Nephron progenitor cell (in vitro differentiated cells): ENCODE data around the gene ZNF584.
A peak's percentile ranks its signal among the peaks of the same experiment; 100 is the strongest.

Experiments
- DNase-seq: peaks from one replicate; pipeline ENCODE4 v3.0.0; 2021
- H3K27ac Mint-ChIP-seq: 2 replicates; pipeline ENCODE4 v1.8.0; 2021; ENCODE audit warnings: mild to moderate bottlenecking, moderate library complexity, mixed read lengths
- H3K27me3 Mint-ChIP-seq: 2 replicates; pipeline ENCODE4 v1.8.0; 2021; ENCODE audit warnings: mild to moderate bottlenecking, low read depth, mixed read lengths; ENCODE audit not compliant: poor library complexity
- H3K36me3 Mint-ChIP-seq: 2 replicates; pipeline ENCODE4 v1.8.0; 2021; ENCODE audit warnings: low read depth, mixed read lengths
- H3K4me1 Mint-ChIP-seq: 2 replicates; pipeline ENCODE4 v1.8.0; 2021; ENCODE audit warnings: mixed read lengths
- H3K4me3 Mint-ChIP-seq: 2 replicates; pipeline ENCODE4 v1.8.0; 2021; ENCODE audit warnings: mild to moderate bottlenecking, moderate library complexity, mixed read lengths
- H3K9me3 Mint-ChIP-seq: 2 replicates; pipeline ENCODE4 v1.8.0; 2021; ENCODE audit warnings: mild to moderate bottlenecking, moderate library complexity, mixed read lengths
- TF ChIP-seq, protein P1 (sequence below): fragments of 200-600 bp; sonication (generic); IDR thresholded peaks from 2 replicates; pipeline ENCODE4 v1.5.0; 2021; ENCODE audit warnings: antibody characterized with exemption

The ZNF584 gene

DNA sequence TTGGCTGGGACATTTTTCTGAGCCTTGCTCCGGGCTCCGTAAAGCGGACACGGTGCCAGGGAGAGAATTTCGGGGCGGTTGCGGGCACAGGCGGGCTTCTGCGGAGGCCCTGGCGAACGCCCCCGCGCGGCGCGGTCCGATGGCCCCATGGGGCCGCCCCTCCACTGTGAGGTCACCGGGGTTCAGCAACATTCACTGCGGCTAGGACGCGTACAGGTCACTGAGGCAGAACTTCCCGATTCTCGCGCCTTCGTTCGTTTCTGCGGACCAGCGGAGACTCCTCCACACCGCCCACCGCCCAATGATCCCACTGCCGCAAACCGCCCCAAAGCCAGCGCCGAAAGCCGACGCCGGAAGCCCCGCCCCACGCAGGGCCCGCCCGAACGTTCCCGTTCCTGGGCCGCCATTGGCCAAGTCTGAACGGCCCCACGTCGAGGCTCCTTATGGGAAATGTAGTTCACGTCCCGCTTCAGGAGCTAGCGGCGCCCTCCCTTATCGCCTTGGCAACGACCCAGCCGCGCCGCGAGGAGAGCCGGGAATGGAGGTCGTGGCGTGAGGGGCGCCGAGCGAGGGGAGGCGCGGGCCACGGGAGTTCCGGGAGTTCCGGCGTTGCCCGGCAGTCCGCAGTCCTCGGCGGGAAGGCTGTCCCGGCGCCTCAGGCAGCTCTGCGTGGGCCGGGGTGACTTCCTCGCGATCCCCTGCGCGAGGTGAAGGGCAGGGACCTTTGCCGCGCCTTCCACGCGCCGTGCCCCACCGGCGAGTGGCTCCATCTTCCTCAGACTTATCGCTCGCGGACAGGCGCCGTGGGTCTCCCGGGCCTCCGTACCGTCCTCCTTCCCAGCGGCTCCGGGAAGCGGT, at the start of gene ZNF584:
TSS of gene ZNF584 (plus strand) at position 498 of the 858 bp plus-strand sequence. CDS start 499 bp downstream, outside the sequence.
- peak within 1 kb of the TSS; percentile 99 for H3K27ac Mint-ChIP-seq
- no peaks in the 10 kb centered on the region for H3K27me3 Mint-ChIP-seq
- peak; percentile 98 for DNase-seq
- TF ChIP-seq, protein P1, sequence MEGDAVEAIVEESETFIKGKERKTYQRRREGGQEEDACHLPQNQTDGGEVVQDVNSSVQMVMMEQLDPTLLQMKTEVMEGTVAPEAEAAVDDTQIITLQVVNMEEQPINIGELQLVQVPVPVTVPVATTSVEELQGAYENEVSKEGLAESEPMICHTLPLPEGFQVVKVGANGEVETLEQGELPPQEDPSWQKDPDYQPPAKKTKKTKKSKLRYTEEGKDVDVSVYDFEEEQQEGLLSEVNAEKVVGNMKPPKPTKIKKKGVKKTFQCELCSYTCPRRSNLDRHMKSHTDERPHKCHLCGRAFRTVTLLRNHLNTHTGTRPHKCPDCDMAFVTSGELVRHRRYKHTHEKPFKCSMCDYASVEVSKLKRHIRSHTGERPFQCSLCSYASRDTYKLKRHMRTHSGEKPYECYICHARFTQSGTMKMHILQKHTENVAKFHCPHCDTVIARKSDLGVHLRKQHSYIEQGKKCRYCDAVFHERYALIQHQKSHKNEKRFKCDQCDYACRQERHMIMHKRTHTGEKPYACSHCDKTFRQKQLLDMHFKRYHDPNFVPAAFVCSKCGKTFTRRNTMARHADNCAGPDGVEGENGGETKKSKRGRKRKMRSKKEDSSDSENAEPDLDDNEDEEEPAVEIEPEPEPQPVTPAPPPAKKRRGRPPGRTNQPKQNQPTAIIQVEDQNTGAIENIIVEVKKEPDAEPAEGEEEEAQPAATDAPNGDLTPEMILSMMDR: no peak
- H3K4me3 Mint-ChIP-seq: peak within 1 kb of the TSS; percentile 87
- peaks cover 45% of the 10 kb centered on the region for H3K36me3 Mint-ChIP-seq
- peaks cover 33% of the 10 kb centered on the region for H3K9me3 Mint-ChIP-seq
- H3K4me1 Mint-ChIP-seq: peaks cover 35% of the 10 kb centered on the region

DNA sequence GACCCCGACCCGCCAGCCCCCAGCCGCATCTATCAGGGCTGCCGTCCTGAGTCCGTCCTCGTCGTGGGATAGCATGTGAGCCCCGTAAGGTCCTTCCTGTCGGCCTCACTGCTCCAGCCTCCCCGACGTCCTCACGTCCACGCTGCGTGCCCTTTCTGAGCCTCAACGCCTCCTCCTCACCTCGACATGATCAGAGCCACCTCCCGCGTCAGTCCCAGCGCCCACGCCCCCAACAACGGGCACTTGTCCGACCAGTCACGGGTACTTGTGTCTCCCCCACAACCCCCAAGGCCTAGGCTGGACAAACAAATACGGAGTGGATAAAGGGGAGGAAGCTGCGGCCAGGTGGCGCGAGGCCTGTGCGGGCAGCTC, 46.6 kb upstream of the ZNF584 start:
- no peak for DNase-seq
- TF ChIP-seq, protein P1: no peak
- H3K9me3 Mint-ChIP-seq: no peaks in the 10 kb centered on the region
- peak overlapping the region; percentile 99 for H3K27ac Mint-ChIP-seq
- H3K27me3 Mint-ChIP-seq: peaks cover 4% of the 10 kb centered on the region
- H3K4me3 Mint-ChIP-seq: peak overlapping the region; percentile 97
- peaks cover 26% of the 10 kb centered on the region for H3K4me1 Mint-ChIP-seq
- H3K36me3 Mint-ChIP-seq: no peaks in the 10 kb centered on the region

DNA sequence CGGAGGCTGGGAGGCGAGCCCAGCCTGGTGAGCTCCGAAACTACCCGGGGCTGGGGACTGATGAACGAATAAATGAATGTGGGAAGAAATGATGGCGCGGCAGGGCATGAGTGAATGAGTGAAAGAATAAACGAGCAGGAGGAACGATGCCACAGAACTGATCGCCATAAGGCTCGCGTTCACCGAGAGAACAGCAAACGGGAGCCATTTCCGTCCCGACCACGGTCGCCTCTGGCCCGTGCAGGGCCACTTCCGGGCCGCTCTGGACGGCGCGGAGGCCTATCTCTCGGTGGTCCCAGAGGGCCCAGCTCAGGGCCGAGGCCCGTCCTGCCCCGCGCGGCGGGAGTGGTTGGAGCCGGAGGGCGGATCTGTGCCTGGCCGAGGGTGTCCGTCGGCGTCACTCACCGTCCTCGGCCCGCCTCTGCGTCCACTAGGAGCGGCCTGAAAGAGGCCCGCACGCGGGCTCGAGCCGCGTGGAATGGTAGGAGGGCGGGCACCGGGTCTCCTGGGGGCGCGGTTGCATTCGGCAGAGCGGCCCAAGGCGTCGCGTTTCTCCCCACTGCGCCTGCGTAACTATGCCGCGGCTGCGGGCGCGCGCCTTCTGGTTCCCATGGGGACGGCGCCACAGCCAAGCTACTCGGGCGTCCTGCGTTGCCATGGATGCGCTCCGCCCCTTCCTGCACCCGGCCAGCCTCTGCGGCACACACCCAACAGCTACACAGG, 46.0 kb upstream of the ZNF584 start, which contains the start of gene ZNF497:
TSS of gene ZNF497 (minus strand) at position 480 of the 723 bp plus-strand sequence. CDS start 5,116 bp downstream, outside the sequence.
- DNase-seq: peak; percentile 97
- Mint-ChIP-seq H3K4me1 (peaks cover 26% of the 10 kb centered on the region), H3K4me3 (peak within 1 kb of the TSS; percentile 97), H3K36me3 (peaks cover 4% of the 10 kb centered on the region), H3K27me3 (peaks cover 4% of the 10 kb centered on the region), H3K27ac (peak within 1 kb of the TSS; percentile 99), H3K9me3 (no peaks in the 10 kb centered on the region)
- TF ChIP-seq, protein P1: no peak

DNA sequence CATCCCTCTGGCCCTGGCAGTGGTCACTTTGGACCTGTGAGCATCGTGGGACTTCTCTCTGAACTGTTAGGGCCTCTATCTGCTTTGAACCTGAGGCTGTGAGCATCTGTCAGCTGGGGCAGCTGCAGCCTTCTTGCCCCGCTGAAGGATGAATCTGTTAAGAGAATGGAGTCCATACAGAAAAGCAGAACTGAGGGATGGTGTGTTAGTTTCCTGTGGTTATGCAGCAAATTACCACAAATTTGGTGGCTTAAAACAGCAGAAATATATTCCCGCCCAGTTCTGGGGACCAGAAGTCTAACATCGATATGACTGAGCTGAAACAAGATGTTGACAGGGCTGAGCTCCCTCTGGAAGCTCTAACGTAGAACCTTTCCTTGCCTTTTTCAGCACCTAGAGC, 44.3 kb upstream of the ZNF584 start:
- Mint-ChIP-seq H3K27ac (no peak overlapping the region), H3K9me3 (no peaks in the 10 kb centered on the region), H3K27me3 (peaks cover 4% of the 10 kb centered on the region), H3K4me3 (no peak overlapping the region), H3K36me3 (peaks cover 6% of the 10 kb centered on the region), H3K4me1 (peaks cover 26% of the 10 kb centered on the region)
- TF ChIP-seq, protein P1: no peak
- no peak for DNase-seq

DNA sequence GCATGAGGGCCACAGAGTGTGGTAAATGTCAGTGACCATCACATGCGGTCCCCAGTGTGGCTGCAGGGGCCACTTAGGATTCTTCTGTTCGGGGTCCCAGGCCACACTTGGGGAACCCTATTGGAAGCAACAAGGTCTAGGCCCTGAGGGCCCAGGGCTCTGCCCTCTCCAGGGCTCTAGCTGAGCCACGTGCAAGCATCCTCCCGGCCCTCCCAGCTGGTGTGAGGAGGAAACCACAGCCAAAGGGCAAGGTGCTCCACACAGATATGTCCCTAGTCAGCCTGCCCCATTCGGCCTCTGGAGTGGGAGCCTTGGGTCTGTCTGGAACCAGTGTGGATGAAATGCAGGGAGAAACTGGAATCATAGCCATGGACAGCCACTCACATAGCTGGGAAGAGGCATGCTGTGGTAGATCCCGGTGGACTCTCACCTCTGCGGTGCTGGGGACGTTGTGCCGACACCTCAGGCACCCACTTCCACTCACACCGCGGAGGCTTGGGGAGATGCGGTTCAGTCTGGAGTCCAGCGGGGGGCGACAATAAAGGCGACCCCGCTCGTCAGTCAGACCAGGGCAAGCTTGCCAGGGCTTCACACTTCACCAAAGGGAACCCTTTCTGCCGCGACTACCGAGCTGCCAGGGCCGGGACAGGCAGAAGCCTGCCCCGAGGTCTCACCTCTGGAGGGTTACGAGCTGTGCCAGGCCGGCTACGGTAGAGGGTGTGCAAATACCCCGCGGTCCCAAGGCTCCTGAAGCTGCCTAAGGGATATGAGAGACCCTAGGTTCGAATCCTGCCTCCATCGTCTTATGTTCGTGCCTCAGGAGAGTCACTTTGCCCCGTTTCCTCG, 41.6 kb upstream of the ZNF584 start:
- Mint-ChIP-seq H3K4me3 (no peak overlapping the region), H3K27me3 (no peaks in the 10 kb centered on the region), H3K36me3 (peaks cover 15% of the 10 kb centered on the region), H3K27ac (no peak overlapping the region), H3K9me3 (no peaks in the 10 kb centered on the region), H3K4me1 (peaks cover 11% of the 10 kb centered on the region)
- TF ChIP-seq, protein P1: no peak
- DNase-seq: no peak
